ENCODE measurements around the gene PTPN5.
A peak's percentile ranks its signal among the peaks of the same experiment; 100 is the strongest.

The PTPN5 gene

DNA sequence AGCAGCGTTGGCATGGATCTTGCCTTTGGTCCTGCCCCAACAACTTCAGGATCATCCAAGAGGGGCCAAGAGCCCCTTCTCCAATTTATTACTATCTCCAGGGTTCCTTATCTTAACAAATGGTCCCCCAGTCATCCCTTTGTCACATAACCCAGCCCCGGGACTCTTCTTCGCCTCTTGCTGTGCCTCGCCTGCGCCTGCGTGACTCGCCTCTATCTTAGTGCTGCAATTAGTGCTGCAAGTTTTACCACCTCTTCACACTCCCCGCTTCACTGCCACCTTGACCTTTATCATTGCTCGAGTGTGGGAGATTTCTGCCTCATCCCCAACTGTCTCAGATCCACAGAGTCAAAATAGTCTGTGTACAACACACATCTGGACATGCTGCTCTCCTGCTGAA is 61.6 kb downstream of the PTPN5 start:
- TF ChIP-seq CTCF (IDR thresholded peaks at IDR 0.05) (no peak), ZFX (IDR thresholded peaks at IDR 0.05; ENCODE audit: borderline replicate concordance) (no peak)
- H3K27ac ChIP-seq = no peak overlapping the region

GRCh38 chr11:18729426-18729825 is 62.2 kb downstream of the PTPN5 start:
- no peak overlapping the region for H3K27ac ChIP-seq
- TF ChIP-seq CTCF (IDR thresholded peaks at IDR 0.05) (no peak), ZFX (IDR thresholded peaks at IDR 0.05; ENCODE audit: borderline replicate concordance) (no peak)

DNA sequence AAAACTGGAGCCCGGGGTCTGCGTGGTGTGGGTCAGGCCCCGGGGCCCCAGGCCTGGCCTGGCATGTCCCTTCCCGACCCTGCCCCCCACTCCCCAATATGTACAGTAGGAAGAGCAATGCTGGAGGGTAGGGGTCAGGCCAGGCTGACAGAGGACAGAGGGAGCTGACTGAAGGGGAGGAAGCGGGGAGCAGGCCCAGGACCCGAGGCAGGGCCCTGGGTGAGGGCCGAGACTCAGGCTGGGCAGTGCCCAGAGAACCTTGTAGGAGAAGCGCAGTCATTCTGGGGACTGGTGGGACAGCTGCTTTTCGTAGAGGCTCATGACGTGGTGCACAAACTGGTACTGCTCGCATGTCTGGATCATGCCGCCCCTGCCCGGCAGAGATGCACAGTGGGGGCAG is 62.9 kb downstream of the PTPN5 start:
- H3K27ac ChIP-seq = no peak overlapping the region
- TF ChIP-seq ZFX (IDR thresholded peaks at IDR 0.05; ENCODE audit: borderline replicate concordance) (no peak), CTCF (IDR thresholded peaks at IDR 0.05) (no peak)

GRCh38 chr11:18727479-18728236 is 63.9 kb downstream of the PTPN5 start:
- H3K27ac ChIP-seq = no peak overlapping the region
- TF ChIP-seq CTCF (IDR thresholded peaks at IDR 0.05) (peak; percentile 92), ZFX (IDR thresholded peaks at IDR 0.05; ENCODE audit: borderline replicate concordance) (no peak)

GRCh38 chr11:18726040-18726439 is 65.6 kb downstream of the PTPN5 start, which contains the start of gene IGSF22:
Gene IGSF22, minus strand, starts transcription at chr11:18726188. Its CDS starts 1,952 bp downstream, at chr11:18724236.
- no peak for TF ChIP-seq ZFX (IDR thresholded peaks at IDR 0.05; ENCODE audit: borderline replicate concordance)
- H3K27ac ChIP-seq = no peak within 1 kb of the TSS

GRCh38 chr11:18723991-18724390 is 67.6 kb downstream of the PTPN5 start:
- TF ChIP-seq ZFX (IDR thresholded peaks at IDR 0.05; ENCODE audit: borderline replicate concordance) = no peak
- no peak for TF ChIP-seq CTCF (IDR thresholded peaks at IDR 0.05)
- H3K27ac ChIP-seq = no peak overlapping the region

DNA sequence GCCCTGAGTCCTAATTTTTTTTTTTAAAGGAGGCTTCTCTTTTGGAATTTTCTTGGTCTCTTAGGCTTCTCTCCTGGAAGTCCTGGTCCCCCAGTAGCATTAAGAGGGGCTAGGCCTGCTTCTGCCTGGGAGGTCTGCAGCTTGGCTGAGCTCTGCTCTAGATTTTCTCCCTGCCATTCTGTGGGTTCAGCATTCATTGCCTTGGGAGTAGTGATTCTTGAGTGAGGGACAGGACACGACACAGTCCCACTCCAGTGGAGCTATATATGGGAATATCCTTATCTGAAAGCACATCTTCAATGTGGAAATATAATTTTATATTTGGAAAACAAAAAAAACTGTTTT is 69.3 kb downstream of the PTPN5 start:
- TF ChIP-seq CTCF (IDR thresholded peaks at IDR 0.05) (peak; percentile 49), ZFX (IDR thresholded peaks at IDR 0.05; ENCODE audit: borderline replicate concordance) (no peak)
- peak overlapping the region; percentile 33; the same call in 1 of the 2 replicates for H3K27ac ChIP-seq
